Liver (tissue), 9 donors: ENCODE data around the gene TAPBP. TPM values are rescaled to one million over a fixed set of nuclear protein-coding genes. Genes with fewer than 3 reads are reported as not detected.

ENCODE experiments used
- DNase-seq: peaks from one replicate; pipeline ENCODE4 v3.0.0-alpha.2; 2017; ENCODE audit warnings: low spot score
- H3K27ac ChIP-seq, 2 donors: one replicate each; pipeline ENCODE4 v1.7.0; 2013; ENCODE audit warnings: inconsistent platforms in 2 of 2, low read length in 2 of 2, control low read depth in 1 of 2, low read depth in 1 of 2, mild to moderate bottlenecking in 1 of 2
- H3K27me3 ChIP-seq, 4 donors: one replicate each; pipeline versions ENCODE4 v1.6.1 to v1.7.0; 2013; ENCODE audit warnings: low read length in 3 of 4, inconsistent platforms in 1 of 4, mild to moderate bottlenecking in 1 of 4, moderate library complexity in 1 of 4; ENCODE audit not compliant: control insufficient read depth in 4 of 4, insufficient read depth in 4 of 4
- H3K36me3 ChIP-seq, 4 donors: one replicate each; pipeline versions ENCODE4 v1.6.1 to v1.7.0; 2013; ENCODE audit warnings: low read length in 3 of 4, mild to moderate bottlenecking in 3 of 4, low read depth in 1 of 4, moderate library complexity in 1 of 4; ENCODE audit not compliant: control insufficient read depth in 4 of 4, insufficient read depth in 3 of 4
- H3K4me1 ChIP-seq, 4 donors: one replicate each; pipeline versions ENCODE4 v1.6.1 to v1.7.0; 2013; ENCODE audit warnings: low read length in 3 of 4, mild to moderate bottlenecking in 3 of 4, moderate library complexity in 1 of 4; ENCODE audit not compliant: control insufficient read depth in 4 of 4, insufficient read depth in 4 of 4
- H3K4me3 ChIP-seq, 3 donors: one replicate each; pipeline versions ENCODE4 v1.6.1 to v1.7.0; 2013; ENCODE audit warnings: low read length in 3 of 3, control low read depth in 1 of 3, low read depth in 1 of 3, mild to moderate bottlenecking in 1 of 3
- H3K9ac ChIP-seq, 2 donors: one replicate each; pipeline ENCODE4 v1.7.0; 2013; ENCODE audit warnings: low read length in 2 of 2, mild to moderate bottlenecking in 2 of 2, moderate library complexity in 2 of 2, control low read depth in 1 of 2, low read depth in 1 of 2
- H3K9me3 ChIP-seq, 4 donors: one replicate each; pipeline versions ENCODE4 v1.6.1 to v1.7.0; 2013; ENCODE audit warnings: low read length in 3 of 4; ENCODE audit not compliant: control insufficient read depth in 4 of 4
- EGR1 ChIP-seq, 2 donors: IDR thresholded peaks; 2 replicates each; pipeline ENCODE4 v1.6.1; 2016 to 2018; ENCODE audit warnings: antibody characterized with exemption in 2 of 2, low read depth in 2 of 2
- FOXA1 ChIP-seq: IDR thresholded peaks from 2 replicates; pipeline ENCODE4 v1.6.1; 2016; ENCODE audit warnings: antibody characterized with exemption
- FOXA2 ChIP-seq: IDR thresholded peaks from 2 replicates; pipeline ENCODE4 v1.6.1; 2016; ENCODE audit warnings: antibody characterized with exemption
- HNF4A ChIP-seq, 2 donors: conservative IDR thresholded peaks; 2 replicates each; pipeline ENCODE4 v1.6.1; 2016; ENCODE audit warnings: antibody characterized with exemption in 2 of 2, mild to moderate bottlenecking in 2 of 2
- HNF4G ChIP-seq: IDR thresholded peaks from 2 replicates; pipeline ENCODE4 v1.6.1; 2016; ENCODE audit warnings: antibody characterized with exemption
- JUND ChIP-seq, 2 donors: IDR thresholded peaks; 2 replicates each; pipeline ENCODE4 v1.6.1; 2016; ENCODE audit warnings: antibody characterized with exemption in 2 of 2
- NR2F2 ChIP-seq: IDR thresholded peaks from 2 replicates; pipeline ENCODE4 v1.6.1; 2016; ENCODE audit warnings: antibody characterized with exemption
- RAD21 ChIP-seq, 2 donors: IDR thresholded peaks; 2 replicates each; pipeline ENCODE4 v1.6.1; 2016; ENCODE audit warnings: antibody characterized with exemption in 2 of 2, mild to moderate bottlenecking in 2 of 2
- RXRA ChIP-seq, 2 donors: IDR thresholded peaks; 2 replicates each; pipeline ENCODE4 v1.6.1; 2017 to 2018; ENCODE audit warnings: antibody characterized with exemption in 2 of 2, mild to moderate bottlenecking in 1 of 2
- TAF1 ChIP-seq: conservative IDR thresholded peaks from 2 replicates; pipeline ENCODE4 v1.6.1; 2016; ENCODE audit warnings: antibody characterized with exemption, mild to moderate bottlenecking
- YY1 ChIP-seq: IDR thresholded peaks from 2 replicates; pipeline ENCODE4 v1.6.1; 2016; ENCODE audit warnings: antibody characterized with exemption, mild to moderate bottlenecking
- WGBS: extraction: QIAGEN DNeasy Blood & Tissue Kit; methylation state at CpG from one replicate; pipeline ENCODE4 v1.1.7; 2013; 5-methylcytosine and 5-hydroxymethylcytosine counted together
- polyA plus RNA-seq, 2 donors: library from polyadenylated mRNA; stranded (reverse) in 1 of 2; unstranded in 1 of 2; fragments of 200-250 nt in 1 of 2; fragments of >200 nt in 1 of 2; fragmentation: Nextera tagmentation in 1 of 2; extraction: Ambion mirVana in 1 of 2; gene quantifications; one replicate each; pipeline versions ENCODE4 v1.2.1 to v1.2.3, GENCODE V29; 2013 to 2015
- total RNA-seq, 2 donors: library from RNA; depleted of rRNA; stranded (reverse); fragments of >200 nt; gene quantifications; one replicate each; pipeline ENCODE4 v1.2.3, GENCODE V29; 2014
- TF ChIP-seq, protein P1 (sequence below): IDR thresholded peaks from 2 replicates; pipeline ENCODE4 v1.6.1; 2016; ENCODE audit warnings: antibody characterized with exemption, mild to moderate bottlenecking
- TF ChIP-seq, protein P2 (sequence below): IDR thresholded peaks from 2 replicates; pipeline ENCODE4 v1.6.1; 2016; ENCODE audit warnings: antibody characterized with exemption
- TF ChIP-seq, protein P3 (sequence below): IDR thresholded peaks from 2 replicates; pipeline ENCODE4 v1.6.1; 2016; ENCODE audit warnings: antibody characterized with exemption
- TF ChIP-seq, protein P4 (sequence below): fragments of 150-350 bp; IDR thresholded peaks from 2 replicates; pipeline ENCODE4 v1.5.1; 2017; ENCODE audit warnings: improper control_type of control experiment, low read depth, low read length; ENCODE audit not compliant: missing input control
- TF ChIP-seq, protein P5 (sequence below): IDR thresholded peaks from 2 replicates; pipeline ENCODE4 v1.6.1; 2016; ENCODE audit warnings: antibody characterized with exemption
- donor health status: healthy.
- donor health status: healthy.
- donor health status: healthy.
- donor health status: healthy.
- donor health status: healthy.

Gene TAPBP
- total and polyA plus RNA-seq, 4 donors, result 47.9 to 74.0 (median 51.0) TPM

DNA sequence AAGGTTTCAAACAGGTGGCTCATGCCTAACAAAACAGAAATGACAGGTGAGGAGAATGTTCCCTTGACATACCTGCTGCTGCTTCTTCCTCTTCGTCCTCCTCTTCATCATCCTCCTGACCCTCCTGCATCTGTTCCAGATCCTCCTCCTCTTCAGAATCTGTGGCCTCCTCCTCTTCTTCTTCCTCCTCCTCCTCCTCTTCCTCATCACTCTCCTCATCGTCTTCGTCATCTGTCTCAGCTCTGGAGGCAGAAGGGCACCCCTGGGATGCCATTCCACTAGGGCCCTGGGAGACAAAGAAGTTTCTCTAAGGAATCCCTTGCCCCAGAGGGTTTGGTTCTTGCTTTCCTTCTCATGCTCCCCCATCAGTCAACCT lies 6.0 kb upstream of the TAPBP start:
- peaks cover 21 to 59% (median 50%) of the 10 kb centered on the region in 4 donors for H3K4me1 ChIP-seq
- H3K27me3 ChIP-seq, result no peaks in the 10 kb centered on the region
- peak overlapping the region; percentile 47 to 85 for H3K27ac ChIP-seq
- H3K9me3 ChIP-seq, result no peaks in the 10 kb centered on the region
- H3K9ac ChIP-seq, result no peak overlapping the region
- peaks cover 0 to 16% (median 8%) of the 10 kb centered on the region in 4 donors for H3K36me3 ChIP-seq
- H3K4me3 ChIP-seq, result no peak overlapping the region
- no peak for DNase-seq
- no peak for TF ChIP-seq JUND (IDR thresholded peaks at IDR 0.05)
- no peak for TF ChIP-seq FOXA2
- TF ChIP-seq HNF4G, result no peak
- TF ChIP-seq RAD21 (IDR thresholded peaks at IDR 0.05), result no peak
- 92% methylated on average over 3 of the region's 3 CpGs for WGBS

DNA sequence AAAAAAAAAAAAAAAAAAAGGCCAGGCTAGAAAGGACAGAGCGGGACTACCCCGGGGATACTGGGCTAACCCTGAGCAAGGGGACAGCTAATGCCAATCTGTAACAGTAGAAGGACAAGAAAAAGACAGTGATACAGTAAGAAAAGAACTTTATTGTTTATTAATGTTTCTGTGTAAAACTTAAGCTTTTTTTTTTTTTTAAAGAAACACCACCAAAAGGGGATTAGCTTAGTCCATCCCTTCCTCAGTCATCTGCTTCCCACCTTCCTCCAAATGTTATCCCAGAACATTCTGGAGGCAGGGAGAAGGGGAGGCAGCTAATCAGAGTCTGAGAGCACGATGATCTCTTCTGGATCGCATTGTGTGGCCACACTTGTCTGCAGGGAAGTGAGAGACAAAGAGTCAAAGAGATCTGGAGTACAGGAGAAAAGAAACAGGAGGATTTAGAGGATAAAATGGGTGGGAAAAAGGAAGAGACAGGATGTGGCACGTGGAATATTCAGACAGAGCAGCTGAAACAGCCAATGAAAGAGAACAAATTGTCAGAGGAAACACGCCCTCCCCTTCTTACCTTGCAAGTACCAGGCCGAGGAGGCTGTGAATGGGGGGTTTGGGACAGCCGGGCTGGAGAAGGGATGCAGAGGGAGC lies 4.7 kb upstream of the TAPBP start:
- Histone ChIP-seq H3K36me3 (peaks cover 0 to 16% (median 8%) of the 10 kb centered on the region in 4 donors), H3K4me3 (peak overlapping the region in 1 of 3 donors; percentile 68), H3K9me3 (no peaks in the 10 kb centered on the region), H3K27ac (peak overlapping the region; percentile 75 to 89), H3K4me1 (peaks cover 20 to 61% (median 51%) of the 10 kb centered on the region in 4 donors), H3K9ac (no peak overlapping the region), H3K27me3 (no peaks in the 10 kb centered on the region)
- DNase-seq, result no peak
- no peak for TF ChIP-seq HNF4A (conservative IDR thresholded peaks at IDR 0.05)
- TF ChIP-seq, protein P1, sequence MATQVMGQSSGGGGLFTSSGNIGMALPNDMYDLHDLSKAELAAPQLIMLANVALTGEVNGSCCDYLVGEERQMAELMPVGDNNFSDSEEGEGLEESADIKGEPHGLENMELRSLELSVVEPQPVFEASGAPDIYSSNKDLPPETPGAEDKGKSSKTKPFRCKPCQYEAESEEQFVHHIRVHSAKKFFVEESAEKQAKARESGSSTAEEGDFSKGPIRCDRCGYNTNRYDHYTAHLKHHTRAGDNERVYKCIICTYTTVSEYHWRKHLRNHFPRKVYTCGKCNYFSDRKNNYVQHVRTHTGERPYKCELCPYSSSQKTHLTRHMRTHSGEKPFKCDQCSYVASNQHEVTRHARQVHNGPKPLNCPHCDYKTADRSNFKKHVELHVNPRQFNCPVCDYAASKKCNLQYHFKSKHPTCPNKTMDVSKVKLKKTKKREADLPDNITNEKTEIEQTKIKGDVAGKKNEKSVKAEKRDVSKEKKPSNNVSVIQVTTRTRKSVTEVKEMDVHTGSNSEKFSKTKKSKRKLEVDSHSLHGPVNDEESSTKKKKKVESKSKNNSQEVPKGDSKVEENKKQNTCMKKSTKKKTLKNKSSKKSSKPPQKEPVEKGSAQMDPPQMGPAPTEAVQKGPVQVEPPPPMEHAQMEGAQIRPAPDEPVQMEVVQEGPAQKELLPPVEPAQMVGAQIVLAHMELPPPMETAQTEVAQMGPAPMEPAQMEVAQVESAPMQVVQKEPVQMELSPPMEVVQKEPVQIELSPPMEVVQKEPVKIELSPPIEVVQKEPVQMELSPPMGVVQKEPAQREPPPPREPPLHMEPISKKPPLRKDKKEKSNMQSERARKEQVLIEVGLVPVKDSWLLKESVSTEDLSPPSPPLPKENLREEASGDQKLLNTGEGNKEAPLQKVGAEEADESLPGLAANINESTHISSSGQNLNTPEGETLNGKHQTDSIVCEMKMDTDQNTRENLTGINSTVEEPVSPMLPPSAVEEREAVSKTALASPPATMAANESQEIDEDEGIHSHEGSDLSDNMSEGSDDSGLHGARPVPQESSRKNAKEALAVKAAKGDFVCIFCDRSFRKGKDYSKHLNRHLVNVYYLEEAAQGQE, result no peak
- 70% methylated on average over 8 of the region's 8 CpGs for WGBS

DNA sequence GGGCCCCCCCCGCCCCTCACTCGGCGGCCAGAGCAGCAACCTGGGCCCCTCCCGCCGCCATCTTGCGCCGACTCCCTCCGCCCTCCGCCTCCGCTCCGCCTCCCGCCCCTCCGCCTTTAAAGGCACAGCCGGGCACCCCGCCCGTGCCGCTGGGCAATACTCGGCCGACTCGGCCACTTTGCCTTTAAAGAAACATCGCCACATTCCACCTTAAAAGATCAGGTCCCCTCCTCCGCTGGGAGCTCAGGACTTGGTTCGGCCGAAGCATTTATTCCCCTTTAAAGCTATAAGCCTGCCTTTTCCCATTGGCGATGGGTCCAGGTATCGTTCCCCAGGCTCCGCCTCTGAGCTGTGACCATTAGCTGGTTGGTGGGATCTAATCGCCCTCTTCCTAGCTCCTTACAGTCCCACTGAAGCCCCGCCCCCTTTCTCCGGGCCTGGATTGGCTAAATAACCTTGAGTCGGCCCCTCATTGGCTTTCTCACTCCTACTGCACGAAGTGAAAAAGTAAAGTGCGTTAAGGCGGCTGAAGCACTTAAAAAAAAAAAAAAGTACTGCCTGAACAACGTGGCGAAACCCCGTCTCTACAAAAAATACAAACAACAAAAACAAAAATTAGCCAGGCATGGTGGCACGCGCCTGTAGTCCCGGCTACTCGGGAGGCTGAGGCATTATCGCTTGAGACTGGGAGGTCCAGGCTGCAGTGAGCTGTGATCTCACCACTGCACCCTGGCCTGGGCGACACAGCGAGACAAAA lies 4.0 kb upstream of the TAPBP start, which contains the start of gene ZBTB22:
ZBTB22 (minus strand) TSS at position 76 of the 757 bp plus-strand sequence. CDS start 828 bp downstream, outside the sequence.
- Histone ChIP-seq H3K27me3 (no peaks in the 10 kb centered on the region), H3K9me3 (no peaks in the 10 kb centered on the region), H3K4me1 (peaks cover 20 to 59% (median 48%) of the 10 kb centered on the region in 4 donors), H3K9ac (peak within 1 kb of the TSS in 1 of 2 donors; percentile 75), H3K4me3 (peak within 1 kb of the TSS; percentile 68 to 90 (median 87)), H3K36me3 (peaks cover 0 to 16% (median 8%) of the 10 kb centered on the region in 4 donors), H3K27ac (peak within 1 kb of the TSS; percentile 75 to 89)
- peak; percentile 97 for DNase-seq
- 2% methylated on average over 44 of the region's 44 CpGs for WGBS
- TF ChIP-seq, protein P2, sequence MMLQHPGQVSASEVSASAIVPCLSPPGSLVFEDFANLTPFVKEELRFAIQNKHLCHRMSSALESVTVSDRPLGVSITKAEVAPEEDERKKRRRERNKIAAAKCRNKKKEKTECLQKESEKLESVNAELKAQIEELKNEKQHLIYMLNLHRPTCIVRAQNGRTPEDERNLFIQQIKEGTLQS, result no peak
- TF ChIP-seq RXRA (IDR thresholded peaks at IDR 0.05) (peak in 1 of 2 donors; percentile 24), EGR1 (IDR thresholded peaks at IDR 0.05; ENCODE audit: low read depth in 2 of 2) (peak in 1 of 2 donors; percentile 77), RAD21 (IDR thresholded peaks at IDR 0.05) (peak in 1 of 2 donors; percentile 34), HNF4A (conservative IDR thresholded peaks at IDR 0.05) (peak; percentile 29 to 71), FOXA1 (no peak), NR2F2 (no peak), YY1 (peak; percentile 92), JUND (IDR thresholded peaks at IDR 0.05) (peak in 1 of 2 donors; percentile 34), FOXA2 (no peak), TAF1 (peak; percentile 75), HNF4G (peak; percentile 19)
- TF ChIP-seq, protein P3, sequence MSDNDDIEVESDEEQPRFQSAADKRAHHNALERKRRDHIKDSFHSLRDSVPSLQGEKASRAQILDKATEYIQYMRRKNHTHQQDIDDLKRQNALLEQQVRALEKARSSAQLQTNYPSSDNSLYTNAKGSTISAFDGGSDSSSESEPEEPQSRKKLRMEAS, result peak; percentile 97
- TF ChIP-seq, protein P4, sequence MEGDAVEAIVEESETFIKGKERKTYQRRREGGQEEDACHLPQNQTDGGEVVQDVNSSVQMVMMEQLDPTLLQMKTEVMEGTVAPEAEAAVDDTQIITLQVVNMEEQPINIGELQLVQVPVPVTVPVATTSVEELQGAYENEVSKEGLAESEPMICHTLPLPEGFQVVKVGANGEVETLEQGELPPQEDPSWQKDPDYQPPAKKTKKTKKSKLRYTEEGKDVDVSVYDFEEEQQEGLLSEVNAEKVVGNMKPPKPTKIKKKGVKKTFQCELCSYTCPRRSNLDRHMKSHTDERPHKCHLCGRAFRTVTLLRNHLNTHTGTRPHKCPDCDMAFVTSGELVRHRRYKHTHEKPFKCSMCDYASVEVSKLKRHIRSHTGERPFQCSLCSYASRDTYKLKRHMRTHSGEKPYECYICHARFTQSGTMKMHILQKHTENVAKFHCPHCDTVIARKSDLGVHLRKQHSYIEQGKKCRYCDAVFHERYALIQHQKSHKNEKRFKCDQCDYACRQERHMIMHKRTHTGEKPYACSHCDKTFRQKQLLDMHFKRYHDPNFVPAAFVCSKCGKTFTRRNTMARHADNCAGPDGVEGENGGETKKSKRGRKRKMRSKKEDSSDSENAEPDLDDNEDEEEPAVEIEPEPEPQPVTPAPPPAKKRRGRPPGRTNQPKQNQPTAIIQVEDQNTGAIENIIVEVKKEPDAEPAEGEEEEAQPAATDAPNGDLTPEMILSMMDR, result no peak
- TF ChIP-seq, protein P5, sequence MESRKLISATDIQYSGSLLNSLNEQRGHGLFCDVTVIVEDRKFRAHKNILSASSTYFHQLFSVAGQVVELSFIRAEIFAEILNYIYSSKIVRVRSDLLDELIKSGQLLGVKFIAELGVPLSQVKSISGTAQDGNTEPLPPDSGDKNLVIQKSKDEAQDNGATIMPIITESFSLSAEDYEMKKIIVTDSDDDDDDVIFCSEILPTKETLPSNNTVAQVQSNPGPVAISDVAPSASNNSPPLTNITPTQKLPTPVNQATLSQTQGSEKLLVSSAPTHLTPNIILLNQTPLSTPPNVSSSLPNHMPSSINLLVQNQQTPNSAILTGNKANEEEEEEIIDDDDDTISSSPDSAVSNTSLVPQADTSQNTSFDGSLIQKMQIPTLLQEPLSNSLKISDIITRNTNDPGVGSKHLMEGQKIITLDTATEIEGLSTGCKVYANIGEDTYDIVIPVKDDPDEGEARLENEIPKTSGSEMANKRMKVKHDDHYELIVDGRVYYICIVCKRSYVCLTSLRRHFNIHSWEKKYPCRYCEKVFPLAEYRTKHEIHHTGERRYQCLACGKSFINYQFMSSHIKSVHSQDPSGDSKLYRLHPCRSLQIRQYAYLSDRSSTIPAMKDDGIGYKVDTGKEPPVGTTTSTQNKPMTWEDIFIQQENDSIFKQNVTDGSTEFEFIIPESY, result no peak
